Fibroblast of the aortic adventitia (primary cell): ENCODE data around the gene WDR83. TPM values are rescaled to one million over a fixed set of nuclear protein-coding genes. Genes with fewer than 3 reads are reported as not detected.
"Not testable (repeated sequence)": the region's sequence is repeated elsewhere in the genome, so short reads cannot be mapped to it uniquely, and the experiment has no call there.

Experiments
- DNase-seq: peaks from one replicate; pipeline ENCODE4 v3.0.0-alpha.2; 2010; ENCODE audit warnings: low read depth
- H3K4me3 ChIP-seq: 2 replicates; pipeline ENCODE4 v1.5.1; 2011; ENCODE audit warnings: low read depth, mild to moderate bottlenecking, control low read depth, low read length, moderate library complexity
- total RNA-seq: library from RNA; depleted of rRNA; stranded (reverse); fragments of >200 nt; gene quantifications from 2 replicates; pipeline ENCODE4 v1.2.3, GENCODE V29; 2012; ENCODE audit warnings: low replicate concordance
- TF ChIP-seq, protein P1 (sequence below): IDR thresholded peaks from 2 replicates; pipeline ENCODE4 v1.5.1; 2011; ENCODE audit warnings: mild to moderate bottlenecking, low read length, control low read depth, inconsistent platforms; ENCODE audit not compliant: insufficient read depth

The WDR83 gene
- total RNA-seq, 1 donor, result 6.8 TPM

DNA sequence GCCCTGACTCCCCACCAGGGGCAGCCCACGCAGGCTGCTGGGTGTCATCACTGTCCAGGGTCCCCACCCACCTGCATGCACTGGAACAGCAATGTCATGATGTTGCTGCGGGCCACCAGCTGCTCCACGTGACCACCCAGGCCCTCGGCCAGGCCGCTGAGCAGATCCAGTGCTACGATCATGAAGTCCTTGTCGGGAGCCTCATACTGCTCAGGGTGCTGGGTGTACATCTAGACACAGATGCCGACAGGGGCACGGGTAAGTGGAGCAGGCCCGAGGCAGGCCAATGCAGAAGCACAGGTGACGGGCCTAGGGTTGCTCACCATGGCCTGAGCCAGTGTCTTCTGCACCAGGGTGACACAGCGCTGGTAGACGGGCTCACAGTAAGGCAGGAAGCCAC is 38.6 kb downstream of the WDR83 start:
- no peak overlapping the region for H3K4me3 ChIP-seq
- TF ChIP-seq, protein P1, sequence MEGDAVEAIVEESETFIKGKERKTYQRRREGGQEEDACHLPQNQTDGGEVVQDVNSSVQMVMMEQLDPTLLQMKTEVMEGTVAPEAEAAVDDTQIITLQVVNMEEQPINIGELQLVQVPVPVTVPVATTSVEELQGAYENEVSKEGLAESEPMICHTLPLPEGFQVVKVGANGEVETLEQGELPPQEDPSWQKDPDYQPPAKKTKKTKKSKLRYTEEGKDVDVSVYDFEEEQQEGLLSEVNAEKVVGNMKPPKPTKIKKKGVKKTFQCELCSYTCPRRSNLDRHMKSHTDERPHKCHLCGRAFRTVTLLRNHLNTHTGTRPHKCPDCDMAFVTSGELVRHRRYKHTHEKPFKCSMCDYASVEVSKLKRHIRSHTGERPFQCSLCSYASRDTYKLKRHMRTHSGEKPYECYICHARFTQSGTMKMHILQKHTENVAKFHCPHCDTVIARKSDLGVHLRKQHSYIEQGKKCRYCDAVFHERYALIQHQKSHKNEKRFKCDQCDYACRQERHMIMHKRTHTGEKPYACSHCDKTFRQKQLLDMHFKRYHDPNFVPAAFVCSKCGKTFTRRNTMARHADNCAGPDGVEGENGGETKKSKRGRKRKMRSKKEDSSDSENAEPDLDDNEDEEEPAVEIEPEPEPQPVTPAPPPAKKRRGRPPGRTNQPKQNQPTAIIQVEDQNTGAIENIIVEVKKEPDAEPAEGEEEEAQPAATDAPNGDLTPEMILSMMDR, result no peak
- DNase-seq, result no peak

DNA sequence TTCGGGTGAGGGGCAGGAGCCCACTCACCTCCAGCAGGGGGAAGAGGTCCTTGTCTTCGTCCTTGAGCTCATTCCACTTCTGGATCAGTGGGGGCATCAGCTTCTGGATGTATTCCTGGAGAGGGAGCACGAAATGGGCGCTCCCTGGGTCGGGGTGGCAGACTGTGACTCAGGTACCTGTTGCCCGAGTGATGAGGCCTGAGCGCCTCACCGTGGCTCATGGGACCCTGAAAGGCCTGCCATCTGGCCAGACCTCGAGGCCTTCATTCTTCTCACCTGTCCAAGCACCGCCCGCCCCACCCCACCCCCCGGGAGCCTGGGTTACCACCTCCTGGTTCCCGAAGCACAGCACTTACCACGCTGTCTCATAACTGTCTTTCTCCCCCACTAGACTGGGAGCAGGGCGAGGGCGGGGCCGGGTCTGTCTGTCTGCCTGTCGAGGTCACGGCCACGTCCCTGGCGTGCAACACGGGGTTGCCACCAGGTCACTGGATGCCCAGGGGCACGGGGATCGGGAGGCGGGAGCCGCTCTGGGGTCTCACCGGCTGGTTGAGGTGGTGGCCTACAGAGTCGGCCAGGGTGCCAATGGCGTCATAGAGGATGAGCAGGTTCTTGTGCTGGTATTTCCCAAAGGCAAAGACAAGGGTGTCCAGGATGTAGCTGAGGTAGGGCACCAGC is 39.2 kb downstream of the WDR83 start:
- no peak for DNase-seq
- H3K4me3 ChIP-seq, result no peak overlapping the region
- TF ChIP-seq, protein P1, result no peak

DNA sequence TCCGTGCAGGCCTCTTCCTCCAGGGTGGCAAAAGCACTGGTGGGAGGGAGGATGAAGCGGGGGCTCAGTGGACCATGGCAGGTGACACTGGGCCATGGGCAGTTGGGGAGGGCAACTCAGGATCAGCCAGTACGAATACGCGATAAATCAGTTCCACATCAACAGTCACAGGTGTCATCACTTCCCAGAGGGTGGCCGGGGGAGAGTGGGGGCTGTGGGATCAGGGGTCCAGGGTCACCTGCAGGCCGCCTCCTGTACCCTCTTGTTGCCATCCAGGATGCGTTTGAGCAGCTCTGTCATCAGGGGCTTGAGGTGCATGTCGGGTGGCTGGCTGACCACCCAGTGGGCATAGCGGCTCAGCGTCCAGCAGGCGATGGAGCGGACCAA is 39.7 kb downstream of the WDR83 start:
- TF ChIP-seq, protein P1, result no peak

GRCh38 chr19:12708641-12709040 is 42.0 kb downstream of the WDR83 start:
- TF ChIP-seq, protein P1, result no peak
- no peak overlapping the region for H3K4me3 ChIP-seq
- DNase-seq, result no peak

More for the DNA sequence above, 39.7 kb downstream of the WDR83 start:
- no peak for DNase-seq
- no peak overlapping the region for H3K4me3 ChIP-seq

GRCh38 chr19:12711187-12711586 is 44.6 kb downstream of the WDR83 start:
- TF ChIP-seq, protein P1, result no peak
- no peak for DNase-seq
- no peak overlapping the region for H3K4me3 ChIP-seq

DNA sequence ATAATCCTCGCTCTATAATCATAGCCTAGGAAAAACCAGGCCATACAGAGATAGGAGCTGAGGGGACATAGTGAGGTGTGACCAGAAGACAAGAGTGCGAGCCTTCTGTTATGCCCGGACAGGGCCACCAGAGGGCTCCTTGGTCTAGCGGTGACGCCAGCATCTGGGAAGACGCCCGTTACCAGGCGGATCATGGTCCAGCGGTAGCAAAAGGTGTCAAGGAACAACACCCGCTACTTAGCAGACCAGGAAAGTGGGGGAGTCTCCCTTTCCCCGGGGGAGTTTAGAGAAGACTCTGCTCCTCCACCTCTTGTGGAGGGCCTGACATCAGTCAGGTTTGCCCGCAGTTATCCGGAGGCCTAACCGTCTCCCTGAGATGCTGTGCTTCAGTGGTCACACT is 45.5 kb downstream of the WDR83 start:
- H3K4me3 ChIP-seq, DNase-seq: not testable (repeated sequence)

GRCh38 chr19:12713304-12713703 is 46.7 kb downstream of the WDR83 start:
- DNase-seq, H3K4me3 ChIP-seq: not testable (repeated sequence)

DNA sequence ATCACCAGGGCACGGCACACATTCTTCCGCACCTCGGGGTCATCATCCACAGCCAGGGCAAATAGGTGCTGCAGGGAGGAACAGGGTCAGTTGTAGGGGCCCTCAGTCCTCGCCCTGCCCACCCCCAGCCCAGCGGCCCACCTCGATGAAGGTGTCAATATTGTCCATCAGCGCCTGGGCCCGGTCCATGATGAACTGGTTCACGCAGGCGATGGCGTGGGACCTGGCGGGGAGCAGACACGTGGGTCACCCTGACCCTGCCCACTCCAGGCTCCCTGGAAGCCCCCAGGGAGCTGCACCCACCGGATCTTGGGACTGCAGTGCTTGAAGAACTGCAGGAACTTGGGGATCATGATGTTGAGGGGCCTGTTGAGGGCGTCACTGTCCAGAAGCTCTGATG is 48.5 kb downstream of the WDR83 start:
- TF ChIP-seq, protein P1, result no peak
- H3K4me3 ChIP-seq, result no peak overlapping the region
- DNase-seq, result no peak
